A673 (cell line): Measurements from ENCODE around the gene ACSS1.

Experiments
- CTCF ChIP-seq: fragments of 300-800, 200-600 bp; sonication (generic); conservative IDR thresholded peaks from 2 replicates; pipeline ENCODE4 v1.5.1; 2017; ENCODE audit warnings: low read depth, mild to moderate bottlenecking, antibody characterized with exemption, low read length, moderate library complexity, mixed read lengths
- EZH2 ChIP-seq: fragments of 200-600 bp; sonication (generic); IDR thresholded peaks from 2 replicates; pipeline ENCODE4 v1.6.1; 2017; ENCODE audit warnings: borderline replicate concordance, low read depth, mild to moderate bottlenecking, mixed read lengths, antibody characterized with exemption, low read length; ENCODE audit not compliant: poor library complexity, severe bottlenecking

DNA sequence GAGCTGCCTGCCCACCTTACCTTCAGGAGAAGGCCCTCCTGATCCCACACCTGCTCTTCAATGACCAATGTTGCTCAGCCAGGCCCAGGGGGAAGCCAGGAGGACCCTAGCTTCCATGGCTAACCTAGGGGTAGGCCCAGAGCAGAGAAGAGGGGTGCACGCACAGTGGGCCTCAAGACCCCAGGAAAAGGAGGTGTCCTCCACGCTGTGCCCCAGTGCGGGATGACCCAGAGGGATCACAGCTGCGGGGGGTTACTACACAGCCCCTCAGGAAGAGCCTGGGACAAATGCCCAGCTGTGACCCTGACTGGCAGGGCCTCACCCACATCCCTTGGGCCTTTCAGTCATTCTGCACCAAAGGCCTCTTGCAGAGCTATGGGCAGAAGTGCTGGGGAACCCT lies 33.8 kb downstream of the ACSS1 start:
- TF ChIP-seq CTCF (no peak), EZH2 (no peak)
